DMS53 (cell line): Measurements from ENCODE around the gene SERPINB3.
"Not testable (repeated sequence)": the region's sequence is repeated elsewhere in the genome, so short reads cannot be mapped to it uniquely, and the experiment has no call there.

Source experiments
- DNase-seq: peaks from one replicate; lab custom pipeline; 2025; lab: John Stamatoyannopoulos, UW

SERPINB3 gene

GRCh38 chr18:63646936-63647335 lies 14.8 kb downstream of the SERPINB3 start:
- DNase-seq: no peak

GRCh38 chr18:63644694-63645093 lies 17.0 kb downstream of the SERPINB3 start:
- not testable (repeated sequence) for DNase-seq

DNA sequence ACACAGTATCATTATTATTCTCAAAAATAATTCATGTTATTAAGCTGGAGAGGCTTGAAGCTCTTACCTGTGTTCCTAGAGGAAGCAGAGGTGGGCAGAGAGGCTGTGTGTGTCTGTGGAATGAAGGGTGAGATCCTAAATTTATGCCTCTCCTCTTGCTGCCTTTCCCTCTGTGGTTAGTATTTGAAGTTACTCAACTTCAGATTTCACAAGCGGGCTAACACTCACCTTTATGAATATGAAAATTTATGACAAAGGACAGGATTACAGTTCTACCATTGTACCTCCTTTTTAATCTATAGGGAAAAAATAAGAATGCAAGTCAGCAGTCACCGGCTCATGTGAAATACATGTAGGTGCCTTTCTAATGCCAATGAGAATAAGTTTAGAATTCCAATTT lies 17.6 kb downstream of the SERPINB3 start, which contains the start of gene SERPINB4:
SERPINB4 (minus strand) TSS at position 115 of the 400 bp plus-strand sequence. CDS start 679 bp downstream, outside the sequence.
- DNase-seq: not testable (repeated sequence)

- DNase-seq: not testable (repeated sequence)
Measured at GRCh38 chr18:63642668-63643356, 18.9 kb downstream of the SERPINB3 start.

- not testable (repeated sequence) for DNase-seq
Measured at GRCh38 chr18:63641157-63641680, 20.5 kb downstream of the SERPINB3 start.

- DNase-seq: no peak
Measured at GRCh38 chr18:63637703-63638102, 24.0 kb downstream of the SERPINB3 start.

GRCh38 chr18:63627819-63628218 lies 33.9 kb downstream of the SERPINB3 start:
- DNase-seq: no peak

GRCh38 chr18:63626431-63626830 lies 35.3 kb downstream of the SERPINB3 start:
- DNase-seq: no peak

GRCh38 chr18:63624863-63625262 lies 36.8 kb downstream of the SERPINB3 start:
- DNase-seq: no peak

DNA sequence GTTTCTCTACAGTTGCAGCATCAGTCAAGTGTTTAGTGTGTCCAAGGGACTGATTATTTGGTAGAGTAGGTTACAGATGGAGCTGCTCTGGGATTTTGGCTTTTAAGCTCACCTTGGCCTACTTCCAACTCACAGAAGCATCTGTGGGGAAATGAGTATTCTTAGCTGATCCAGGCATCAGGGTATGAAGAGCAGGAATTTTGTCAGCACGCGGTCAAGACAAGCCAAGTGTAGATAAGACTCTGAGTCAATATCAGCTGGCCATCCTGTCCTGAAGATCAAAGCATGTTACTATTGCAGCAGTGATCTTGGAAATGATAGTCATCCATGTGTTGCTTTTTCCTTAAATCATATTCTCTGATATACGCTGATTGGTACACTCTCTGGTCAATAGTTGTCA lies 42.0 kb downstream of the SERPINB3 start:
- DNase-seq: no peak

DNA sequence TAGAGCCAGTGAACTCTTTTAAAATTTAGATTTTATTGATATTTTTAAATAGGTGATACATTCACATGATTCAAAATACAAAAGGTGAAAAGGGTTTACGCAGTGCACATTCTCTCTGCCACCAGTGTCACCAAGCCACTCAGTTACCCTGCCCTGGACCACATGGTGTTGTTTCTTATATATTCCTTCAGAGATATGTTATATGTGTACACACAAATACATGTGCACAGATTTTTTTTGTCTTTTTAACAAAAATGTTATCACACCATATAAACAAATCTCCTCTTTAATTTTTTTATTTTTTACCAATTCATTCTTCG lies 43.8 kb downstream of the SERPINB3 start:
- DNase-seq: no peak

DNA sequence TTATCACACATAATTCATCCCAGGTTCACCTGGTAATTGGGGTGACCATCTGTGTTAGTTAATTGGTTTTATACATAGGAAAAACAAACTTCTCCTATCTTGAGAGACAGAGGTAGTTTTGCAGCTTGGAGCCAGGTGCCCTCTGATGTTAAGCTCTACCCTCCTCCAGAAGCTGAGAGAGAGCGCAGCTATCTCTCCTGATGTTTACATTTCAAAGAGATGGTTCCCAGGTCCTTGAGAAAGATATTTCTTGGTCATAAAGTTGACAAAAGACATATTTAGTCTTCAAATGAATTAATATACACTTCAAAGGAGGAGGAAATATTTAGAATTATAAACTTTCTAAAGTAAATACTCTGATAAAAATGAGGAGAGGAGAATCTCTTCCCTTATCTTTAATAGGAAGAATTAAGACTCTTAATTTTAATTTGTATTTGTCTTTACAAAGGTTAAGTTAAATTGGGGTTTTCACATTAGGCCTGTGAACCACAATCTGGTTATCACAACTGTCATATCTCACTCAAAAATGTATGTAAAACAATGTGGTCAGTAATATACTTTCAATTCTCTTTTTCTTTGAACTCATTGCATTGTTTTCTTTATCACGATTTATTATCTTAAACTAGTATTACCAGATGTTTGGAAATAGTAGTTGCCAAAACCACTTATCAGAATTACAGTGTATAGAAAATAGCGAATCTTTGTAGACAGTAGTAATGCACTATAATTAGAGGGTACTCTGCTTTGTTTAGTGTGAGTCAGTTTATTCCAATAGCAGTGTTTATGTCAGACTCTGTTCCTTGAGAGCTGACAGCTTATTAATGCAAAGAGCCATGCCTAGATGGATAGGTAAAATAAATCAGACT lies 44.4 kb downstream of the SERPINB3 start:
- DNase-seq: peak; percentile 54

DNA sequence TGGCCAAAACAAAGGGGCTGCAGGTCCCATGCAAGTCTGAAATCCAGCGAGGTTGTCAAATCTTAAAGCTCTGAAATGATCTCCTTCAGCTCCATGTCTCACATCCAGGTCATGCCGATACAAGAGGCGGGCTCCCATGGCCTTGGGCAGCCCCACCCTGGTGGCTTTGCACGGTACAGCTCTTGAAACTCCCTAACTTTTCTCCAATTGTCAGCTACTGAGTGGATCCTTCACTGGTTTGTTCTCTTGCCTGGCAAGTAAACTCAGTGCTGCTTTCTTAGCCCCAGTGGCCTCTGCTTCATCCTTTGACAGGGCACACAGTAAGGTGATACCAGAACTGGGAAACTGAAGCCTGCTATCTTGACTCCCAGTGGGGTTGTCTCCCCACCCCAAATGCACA lies 48.3 kb downstream of the SERPINB3 start:
- DNase-seq: no peak

DNA sequence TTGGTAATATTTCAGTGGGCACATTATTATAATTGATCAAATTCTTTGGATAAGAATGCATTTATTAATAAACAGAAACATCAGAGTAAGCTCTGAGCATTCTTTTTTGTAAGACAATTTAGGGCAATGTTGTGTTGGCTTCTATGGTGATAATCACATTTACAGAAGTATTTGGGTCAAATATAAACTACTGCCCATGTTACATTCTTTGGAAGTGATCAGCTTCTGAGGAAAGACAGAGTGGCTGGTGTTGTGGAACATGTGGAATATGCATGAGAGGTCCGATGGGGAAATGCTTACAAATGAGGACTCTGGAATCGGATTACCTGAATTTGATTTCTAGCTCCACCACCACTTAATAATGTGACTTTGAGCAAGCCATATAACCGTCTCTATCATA lies 55.2 kb downstream of the SERPINB3 start:
- no peak for DNase-seq
